HL-60 (cell line): ENCODE measurements around the gene PTGS1.

Experiments used
- DNase-seq, 2 experiments: peaks; one replicate each; pipeline ENCODE4 v3.0.0-alpha.2; 2010 to 2020; ENCODE audit warnings: low read depth in 1 of 2, low spot score in 1 of 2
- H3K27ac ChIP-seq: fragments of 250-450 bp; sonication (Bioruptor Pico); replicated peaks from 2 replicates; pipeline ENCODE4 v1.5.1; 2020; ENCODE audit warnings: mild to moderate bottlenecking, moderate library complexity
- H3K27me3 ChIP-seq: fragments of 250-450 bp; sonication (Bioruptor Pico); 2 replicates; pipeline ENCODE4 v1.5.1; 2021; ENCODE audit warnings: mild to moderate bottlenecking, moderate library complexity; ENCODE audit not compliant: insufficient read depth, poor library complexity, severe bottlenecking
- H3K4me3 ChIP-seq: replicated peaks from 2 replicates; pipeline ENCODE4 v1.5.1; 2011; ENCODE audit warnings: mild to moderate bottlenecking, control low read depth, low read length; ENCODE audit not compliant: insufficient read depth
- CTCF ChIP-seq: IDR thresholded peaks from one replicate; pipeline ENCODE4 v1.5.1; 2011; ENCODE audit warnings: low read length, control low read depth, inconsistent platforms; ENCODE audit not compliant: insufficient read depth
- GABPA ChIP-seq: IDR thresholded peaks from 2 replicates; pipeline ENCODE4 v1.6.1; 2012; ENCODE audit warnings: low read depth
- POLR2AphosphoS5 ChIP-seq: IDR thresholded peaks from 2 replicates; pipeline ENCODE4 v1.6.1; 2012; ENCODE audit warnings: low read depth
- REST ChIP-seq: IDR thresholded peaks from 2 replicates; pipeline ENCODE4 v1.6.1; 2012; ENCODE audit warnings: low read depth; ENCODE audit not compliant: insufficient replicate concordance
- SPI1 ChIP-seq: IDR thresholded peaks from 2 replicates; pipeline ENCODE4 v1.6.1; 2012; ENCODE audit warnings: low read depth, mild to moderate bottlenecking, borderline replicate concordance

PTGS1 gene

GRCh38 chr9:122336189-122336588, 34.6 kb upstream of the PTGS1 start:
- Histone ChIP-seq H3K4me3 (no peak overlapping the region), H3K27ac (no peak overlapping the region), H3K27me3 (peaks cover 3% of the 10 kb centered on the region)
- DNase-seq = no peak
- TF ChIP-seq REST (no peak), GABPA (no peak)

GRCh38 chr9:122336866-122337555, 33.8 kb upstream of the PTGS1 start:
- Histone ChIP-seq H3K27ac (no peak overlapping the region), H3K27me3 (peaks cover 3% of the 10 kb centered on the region), H3K4me3 (no peak overlapping the region)
- DNase-seq = no peak
- TF ChIP-seq SPI1 (no peak), CTCF (no peak), REST (no peak), POLR2AphosphoS5 (no peak), GABPA (no peak)

GRCh38 chr9:122337556-122337929, 33.3 kb upstream of the PTGS1 start:
- no peak for DNase-seq
- Histone ChIP-seq H3K27me3 (peaks cover 3% of the 10 kb centered on the region), H3K4me3 (no peak overlapping the region), H3K27ac (no peak overlapping the region)
- TF ChIP-seq REST (no peak), CTCF (no peak), POLR2AphosphoS5 (no peak), GABPA (no peak), SPI1 (no peak)
